ENCODE measurements around the gene WDR12. TPM values are rescaled to one million over a fixed set of nuclear protein-coding genes. Genes with fewer than 3 reads are reported as not detected.
"Not testable (repeated sequence)": the region's sequence is repeated elsewhere in the genome, so short reads cannot be mapped to it uniquely, and the experiment has no call there.

The WDR12 gene
- total RNA-seq = 30.4 and 34.7 TPM in 2 replicates

DNA sequence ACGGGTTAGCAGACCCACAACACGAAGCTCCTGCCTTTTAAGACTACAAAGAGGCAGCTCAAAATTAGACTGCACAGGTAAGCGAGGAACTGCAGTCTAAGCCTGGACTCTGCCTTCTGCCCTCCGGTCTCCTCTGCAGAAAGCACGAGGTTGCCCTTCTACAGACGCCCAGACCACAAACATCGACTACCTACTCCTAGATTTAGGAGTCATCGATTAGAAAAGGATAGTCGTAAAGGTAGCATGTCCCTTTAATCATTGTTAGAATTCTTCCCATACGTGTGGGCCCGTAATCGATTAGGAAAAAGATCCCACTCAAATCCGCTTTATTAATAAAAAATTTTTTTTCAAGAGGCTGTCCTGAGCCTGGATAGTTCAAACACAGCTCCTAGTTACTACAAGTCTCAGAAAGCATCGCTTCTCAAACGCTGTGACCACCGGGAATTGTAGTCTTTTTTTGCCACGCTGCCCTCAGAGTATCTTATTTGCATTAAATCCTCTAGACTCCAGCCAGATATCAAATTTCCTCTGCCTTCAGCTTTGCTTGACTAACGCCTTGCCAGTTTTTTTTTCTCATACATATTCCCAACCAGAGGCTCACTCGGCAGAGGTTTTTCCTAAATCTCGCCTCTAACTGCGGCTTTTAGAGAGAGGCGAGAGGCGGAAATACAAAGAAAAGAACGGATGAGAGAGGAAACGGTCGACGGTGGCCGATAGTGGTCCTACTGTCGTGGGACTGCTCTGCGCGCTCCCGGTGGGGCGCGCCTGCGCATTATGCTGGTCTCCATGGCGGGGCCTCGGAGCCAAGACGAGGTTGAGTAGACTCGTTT lies at the start of gene WDR12, which contains the start of gene CARF:
WDR12 (minus strand) TSS at position 162 of the 830 bp plus-strand sequence. CDS start 197 bp downstream, outside the sequence.
CARF (plus strand) TSS at position 764 of the 830 bp plus-strand sequence. CDS start 29,628 bp downstream, outside the sequence.
- DNase-seq = peak; percentile 96

DNA sequence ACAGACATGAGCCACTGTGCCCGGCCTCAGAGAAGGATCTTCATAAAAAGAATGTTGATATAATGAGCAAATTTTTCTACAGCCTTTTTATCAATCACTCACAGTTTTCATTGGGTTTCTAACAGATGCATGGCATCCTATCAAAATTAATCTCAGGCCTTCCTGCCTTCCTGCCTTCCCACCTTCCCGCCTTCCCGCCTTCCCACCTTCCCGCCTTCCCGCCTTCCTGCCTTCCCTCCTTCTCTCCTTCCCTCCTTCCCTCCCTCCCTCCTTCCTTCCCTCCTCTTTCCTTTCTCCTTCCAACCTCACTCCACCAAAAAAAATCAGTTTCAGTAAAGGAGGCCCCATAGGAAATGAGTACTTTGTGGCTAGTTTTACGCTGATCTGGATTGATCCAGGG lies 49.1 kb upstream of the WDR12 start:
- DNase-seq = no peak

DNA sequence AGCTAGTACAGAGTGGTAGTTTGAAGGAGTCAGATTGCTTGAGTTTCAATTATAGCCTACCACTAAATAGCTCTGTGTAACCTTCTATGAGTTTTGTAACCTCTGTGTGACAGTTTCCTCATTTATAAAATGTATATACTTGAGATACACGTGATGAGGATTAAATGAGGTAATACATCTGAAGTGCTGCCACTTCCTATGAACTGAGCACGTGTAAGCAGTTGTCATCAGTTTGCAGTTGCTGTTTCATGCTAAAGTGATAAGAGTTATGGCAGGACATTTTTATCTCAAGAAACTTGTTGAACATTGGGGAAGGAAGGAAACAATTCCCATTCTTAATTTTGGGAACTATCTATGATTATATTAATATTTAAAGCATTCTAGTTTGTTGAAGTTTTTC lies 39.1 kb upstream of the WDR12 start:
- DNase-seq = peak; percentile 3

DNA sequence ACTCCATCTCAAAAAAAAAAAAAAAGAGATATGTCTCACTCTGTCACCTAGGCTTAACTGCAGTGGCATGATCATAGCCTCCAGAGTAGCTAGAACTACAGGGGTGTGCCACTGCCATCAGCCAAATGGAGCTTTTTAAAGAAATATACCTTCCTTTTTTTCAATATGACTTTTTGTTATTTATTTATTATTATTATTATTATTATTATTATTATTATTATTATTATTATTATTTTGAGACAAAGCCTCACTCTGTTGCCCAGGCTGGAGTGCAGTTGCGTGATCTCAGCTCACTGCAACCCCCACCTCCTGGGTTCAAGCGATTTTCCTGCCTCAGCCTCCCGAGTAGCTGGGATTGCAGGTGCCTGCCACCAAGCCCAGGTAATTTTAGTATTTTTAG lies 37.9 kb upstream of the WDR12 start:
- DNase-seq = not testable (repeated sequence)

DNA sequence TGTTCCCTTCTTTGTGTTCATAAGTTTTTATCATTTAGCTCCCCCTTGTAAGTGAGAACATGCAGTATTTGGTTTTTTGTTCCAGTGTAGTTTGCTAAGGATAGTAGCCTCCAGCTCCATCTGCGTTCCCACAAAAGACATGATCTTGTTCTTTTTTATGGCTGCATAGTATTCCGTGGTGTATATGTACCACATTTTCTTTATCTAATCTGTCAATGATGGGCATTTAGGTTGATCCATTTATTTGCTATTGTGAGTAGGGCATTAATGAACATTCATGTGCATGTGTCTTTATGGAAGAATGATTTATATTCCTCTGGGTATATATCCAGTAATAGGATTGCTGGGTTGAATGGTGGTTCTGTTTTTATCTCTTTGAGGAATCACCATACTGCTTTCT lies 34.0 kb upstream of the WDR12 start:
- no peak for DNase-seq

DNA sequence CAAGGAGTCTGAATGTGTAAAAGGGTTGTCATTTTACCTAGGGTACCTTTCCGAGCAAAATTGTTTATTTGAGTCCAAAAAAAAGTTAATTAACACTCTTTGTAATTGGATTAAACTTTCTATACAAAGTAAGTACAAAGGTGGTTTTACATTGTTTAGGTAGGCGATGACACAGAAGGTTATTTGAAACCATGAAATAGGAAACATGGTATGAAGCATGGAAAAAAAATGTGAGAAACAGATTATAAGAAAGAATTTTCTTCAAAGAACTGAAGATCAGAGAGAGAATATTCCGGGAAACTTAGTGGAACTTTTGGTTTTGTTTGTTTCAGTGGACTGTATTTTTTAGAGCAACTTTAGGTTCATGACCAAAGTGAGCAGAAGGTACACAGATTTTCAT lies 33.3 kb upstream of the WDR12 start:
- no peak for DNase-seq

DNA sequence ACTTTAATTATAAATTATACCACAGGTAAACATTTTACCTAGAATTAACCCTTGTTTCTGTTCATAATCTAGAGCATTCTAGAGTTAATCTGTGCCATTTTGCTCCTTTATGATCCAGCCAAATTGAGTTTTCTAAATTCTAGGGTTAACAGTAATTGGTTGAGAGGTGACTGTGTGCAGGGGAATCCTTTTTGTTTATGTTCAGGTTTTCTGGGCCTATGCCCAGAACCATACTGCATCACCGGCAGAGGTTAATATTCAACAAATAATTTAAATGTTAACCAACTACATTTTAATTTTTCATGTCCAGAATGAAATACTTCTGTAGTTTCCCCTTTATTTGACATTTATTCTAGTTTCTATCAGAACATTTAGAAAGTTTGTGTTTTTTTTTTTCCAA lies 32.9 kb upstream of the WDR12 start:
- no peak for DNase-seq

DNA sequence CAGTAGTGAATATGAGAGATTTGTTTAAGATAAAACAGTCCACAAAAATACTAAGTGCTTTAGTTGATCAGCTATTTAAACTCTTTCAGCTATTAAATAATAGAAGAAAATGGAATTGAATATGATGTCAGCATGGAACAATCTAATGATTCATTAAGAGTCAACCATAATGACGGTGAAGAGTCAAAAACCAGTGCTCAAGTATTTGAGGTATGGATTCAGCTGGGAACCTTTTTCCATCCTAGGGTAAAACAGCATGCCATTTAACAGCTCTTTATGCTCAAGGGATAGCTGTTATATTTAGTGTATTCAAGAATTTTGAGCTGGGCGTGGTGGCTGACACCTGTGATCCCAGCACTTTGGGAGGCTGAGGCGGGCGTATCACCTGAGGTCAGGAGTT lies 30.3 kb upstream of the WDR12 start:
- DNase-seq = no peak

DNA sequence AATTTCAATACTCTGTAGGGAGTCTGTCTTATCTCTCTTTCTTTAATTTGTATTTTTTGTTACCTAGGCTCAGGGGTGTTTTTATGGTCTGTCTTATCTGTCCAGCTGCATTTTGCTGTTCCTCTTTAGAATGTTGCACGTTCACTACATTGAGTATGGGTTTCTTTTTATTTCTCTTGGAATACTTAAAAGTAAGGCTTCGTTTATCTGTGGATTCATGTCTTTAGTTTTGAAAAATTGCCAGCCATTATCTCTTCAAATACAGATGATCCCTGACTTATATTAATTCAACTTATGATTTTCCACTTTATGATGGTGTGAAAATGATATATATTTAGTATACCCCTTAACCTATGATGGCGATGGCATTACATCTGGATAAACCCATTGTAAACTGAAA lies 27.5 kb upstream of the WDR12 start:
- no peak for DNase-seq

DNA sequence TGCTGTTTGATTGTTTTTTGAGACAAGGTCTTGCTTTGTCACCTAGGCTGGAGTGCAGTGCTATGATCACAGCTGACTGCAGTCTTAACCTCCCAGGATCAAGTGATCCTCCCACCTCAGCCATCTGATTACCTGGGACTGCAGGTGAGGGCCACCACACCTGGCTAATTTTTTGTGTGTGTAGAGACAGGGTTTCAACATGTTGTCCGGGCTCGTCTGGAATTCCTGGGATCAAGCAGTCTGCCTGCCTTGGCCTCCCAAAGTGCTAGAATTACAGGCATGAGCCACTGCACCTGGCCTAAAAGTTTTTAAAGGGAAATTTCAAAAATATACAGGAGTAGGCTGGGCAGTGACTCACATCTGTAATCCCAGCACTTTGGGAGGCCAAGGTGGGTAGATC lies 23.0 kb upstream of the WDR12 start:
- no peak for DNase-seq

DNA sequence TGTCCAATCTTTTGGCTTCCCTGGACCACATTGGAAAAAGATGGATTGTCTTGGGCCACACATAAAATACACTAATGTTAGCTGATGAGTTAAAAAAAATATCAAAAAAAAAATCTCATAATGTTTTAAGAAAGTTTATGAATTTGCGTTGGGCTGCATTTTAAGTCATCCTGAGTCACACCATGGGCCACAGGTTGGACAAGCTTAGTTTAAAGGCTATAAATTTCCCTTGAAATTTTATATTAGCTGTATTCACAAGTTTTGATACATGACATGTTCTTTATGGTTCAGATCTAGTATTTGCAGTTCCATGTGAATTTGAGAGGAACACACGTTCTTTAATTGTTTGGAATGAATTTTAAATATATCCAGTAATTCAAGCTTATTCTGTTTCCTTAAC lies 22.5 kb upstream of the WDR12 start:
- no peak for DNase-seq

DNA sequence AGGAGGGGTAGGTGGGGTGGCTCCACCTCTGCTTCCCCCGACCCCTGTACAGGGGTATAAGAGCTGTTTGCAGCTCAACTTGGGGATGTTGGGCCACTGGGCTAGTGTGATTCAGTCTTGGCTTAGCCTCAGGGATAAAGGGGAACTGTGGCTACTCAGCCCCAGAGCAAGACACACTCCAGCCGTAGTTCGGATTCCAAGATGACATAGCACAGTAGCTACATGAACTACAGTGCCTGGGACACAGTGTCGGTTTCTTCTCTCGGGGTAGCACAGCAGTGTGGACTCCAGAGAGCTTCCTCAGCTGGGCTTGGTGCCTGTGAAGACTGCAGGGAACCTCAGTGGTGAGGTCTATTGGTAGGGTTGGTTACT lies 21.7 kb upstream of the WDR12 start:
- DNase-seq = no peak

DNA sequence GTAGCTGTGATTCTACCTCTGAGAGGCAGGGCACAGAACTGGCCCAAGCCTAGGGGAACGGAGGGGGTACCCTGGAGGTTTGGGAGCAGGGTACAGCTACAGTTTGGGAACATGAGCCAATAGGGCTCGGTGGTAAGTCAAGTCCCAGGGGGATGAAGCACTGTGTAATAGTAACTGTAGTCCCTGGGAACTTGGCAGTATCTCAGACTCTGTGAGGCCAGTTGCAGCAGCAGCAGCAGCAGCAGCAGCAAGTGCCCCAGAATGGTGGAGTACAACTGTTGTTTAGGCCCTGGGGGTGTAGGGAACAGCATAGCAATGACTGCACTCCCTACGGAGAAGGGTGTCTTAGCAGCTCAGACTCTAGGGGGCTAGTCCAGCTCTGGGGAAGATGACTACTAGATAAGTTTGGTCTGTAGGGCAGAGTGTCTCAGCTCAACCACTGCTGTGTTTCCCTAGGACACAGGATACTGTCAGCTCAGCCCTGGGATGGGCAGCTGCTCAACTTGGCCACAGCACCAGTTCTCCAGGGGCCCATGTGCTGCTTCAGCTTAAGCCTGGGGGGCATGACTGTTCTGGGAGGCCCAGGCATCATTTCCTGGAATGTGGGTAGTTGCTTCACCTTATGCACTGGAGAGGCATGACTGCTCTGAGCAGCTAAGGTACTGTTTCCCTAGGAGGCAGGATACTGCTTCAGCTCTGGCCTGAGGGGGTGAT lies 21.1 kb upstream of the WDR12 start:
- DNase-seq = no peak

DNA sequence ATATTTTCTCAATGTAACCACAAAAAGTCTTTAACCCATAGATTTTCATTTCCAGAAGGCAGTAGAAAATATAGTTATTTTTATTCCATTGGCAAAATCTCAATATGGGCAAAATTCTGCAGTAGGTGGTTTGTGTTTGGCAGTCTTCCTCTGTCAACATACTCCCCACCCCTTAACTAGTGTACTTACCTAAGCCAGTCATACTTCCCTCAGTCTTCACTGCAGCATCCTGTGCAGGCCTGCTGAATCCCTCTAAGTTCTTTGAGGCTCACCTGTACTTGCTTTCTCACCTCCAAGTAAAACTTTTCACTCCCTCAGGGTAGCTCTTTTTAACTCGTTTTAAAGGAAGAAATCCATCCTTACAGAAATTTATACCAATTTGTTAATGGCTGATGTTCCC lies 7.4 kb upstream of the WDR12 start:
- DNase-seq = no peak

DNA sequence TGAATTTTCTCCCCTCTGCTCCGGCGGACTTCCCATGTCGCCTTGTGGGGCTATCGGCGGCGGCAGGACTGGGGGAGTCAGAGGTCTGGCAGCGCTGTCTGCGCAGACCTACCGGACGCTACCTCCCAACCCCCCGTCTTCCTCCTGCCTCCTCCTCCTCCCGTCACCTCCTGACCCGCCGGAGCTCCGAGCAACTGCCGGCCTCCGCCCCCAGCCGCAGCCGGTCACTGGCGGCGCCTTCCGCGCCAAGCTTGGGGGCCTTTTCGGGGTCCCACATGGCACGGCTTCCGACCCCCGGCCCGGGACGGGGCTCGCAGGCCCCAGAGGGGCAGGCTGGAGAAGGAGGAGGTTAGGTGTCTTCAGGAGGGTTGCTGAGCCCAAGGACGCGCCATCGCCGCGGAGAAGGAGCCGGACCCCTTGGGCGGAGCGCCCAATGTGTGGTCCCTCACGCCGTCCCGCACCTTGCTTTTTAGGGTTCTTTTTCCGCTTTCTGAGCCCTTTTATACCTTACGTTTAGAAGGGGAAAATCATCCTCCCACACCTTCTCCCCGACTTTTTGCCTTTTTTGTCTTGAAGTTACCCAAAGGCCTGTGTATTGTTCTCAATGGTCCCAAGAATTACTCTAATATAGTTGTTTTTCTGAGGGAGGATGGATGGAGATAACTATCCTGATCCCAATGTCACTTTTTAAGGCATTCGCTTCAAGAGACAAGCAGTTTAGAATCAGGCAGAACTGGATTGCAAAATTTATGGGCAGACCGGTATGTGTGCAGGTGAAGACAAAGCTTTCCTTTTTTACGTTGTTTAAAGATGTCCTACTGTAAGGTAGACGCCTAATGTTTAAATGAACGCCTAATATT lies 1.1 kb upstream of the WDR12 start:
- DNase-seq = not testable (repeated sequence)

DNA sequence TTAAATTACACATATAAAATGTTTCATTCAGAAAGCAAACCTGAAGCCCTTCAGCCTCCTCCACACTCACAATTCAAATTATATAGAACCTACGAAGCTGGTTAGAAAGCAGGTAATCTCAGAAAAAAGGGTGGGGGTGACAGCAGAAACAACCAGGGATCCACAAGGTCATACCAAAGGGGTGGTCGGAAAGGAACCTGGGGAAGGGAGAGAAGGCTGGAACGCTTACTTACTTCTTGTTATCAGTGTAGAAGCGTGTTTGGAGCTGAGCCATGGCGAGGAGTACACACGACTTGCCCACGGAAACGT lies 316 bp downstream of the WDR12 start:
- DNase-seq = no peak

DNA sequence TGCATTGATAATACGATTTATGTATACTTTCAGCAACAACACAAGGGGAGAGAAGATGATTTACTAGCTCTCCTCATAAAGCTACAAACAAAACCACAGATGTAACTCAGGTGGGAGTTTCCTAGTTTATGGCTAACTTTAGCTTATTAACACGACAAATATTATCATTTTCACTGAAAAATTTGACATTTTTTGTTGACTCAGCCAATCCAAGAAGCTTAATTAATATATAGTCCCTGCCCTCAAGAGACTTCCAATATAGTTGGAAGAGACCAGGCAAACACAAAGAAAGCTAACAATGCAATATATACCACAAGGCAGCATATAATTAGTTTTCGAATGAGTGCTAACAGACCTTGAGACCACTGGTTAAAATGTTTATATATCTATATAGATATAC lies 775 bp downstream of the WDR12 start:
- no peak for DNase-seq

DNA sequence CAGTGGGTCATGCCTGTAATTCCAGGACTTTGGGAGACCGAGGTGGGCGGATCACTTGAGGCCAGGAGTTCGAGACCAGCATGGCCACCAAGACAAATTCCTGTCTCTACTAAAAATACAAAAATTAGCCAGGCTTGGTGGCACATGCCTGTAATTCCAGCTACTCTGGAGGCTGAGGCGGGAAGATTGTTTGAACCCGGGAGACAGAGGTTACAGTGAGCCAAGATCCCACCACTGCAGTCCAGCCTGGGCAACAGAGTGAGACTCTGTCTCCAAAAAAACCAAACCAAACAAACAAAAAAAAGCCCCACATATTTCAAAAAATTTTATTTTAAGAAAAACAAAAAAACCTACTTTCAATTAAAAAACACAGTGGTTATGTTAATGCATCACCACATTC lies 1.2 kb downstream of the WDR12 start:
- not testable (repeated sequence) for DNase-seq

DNA sequence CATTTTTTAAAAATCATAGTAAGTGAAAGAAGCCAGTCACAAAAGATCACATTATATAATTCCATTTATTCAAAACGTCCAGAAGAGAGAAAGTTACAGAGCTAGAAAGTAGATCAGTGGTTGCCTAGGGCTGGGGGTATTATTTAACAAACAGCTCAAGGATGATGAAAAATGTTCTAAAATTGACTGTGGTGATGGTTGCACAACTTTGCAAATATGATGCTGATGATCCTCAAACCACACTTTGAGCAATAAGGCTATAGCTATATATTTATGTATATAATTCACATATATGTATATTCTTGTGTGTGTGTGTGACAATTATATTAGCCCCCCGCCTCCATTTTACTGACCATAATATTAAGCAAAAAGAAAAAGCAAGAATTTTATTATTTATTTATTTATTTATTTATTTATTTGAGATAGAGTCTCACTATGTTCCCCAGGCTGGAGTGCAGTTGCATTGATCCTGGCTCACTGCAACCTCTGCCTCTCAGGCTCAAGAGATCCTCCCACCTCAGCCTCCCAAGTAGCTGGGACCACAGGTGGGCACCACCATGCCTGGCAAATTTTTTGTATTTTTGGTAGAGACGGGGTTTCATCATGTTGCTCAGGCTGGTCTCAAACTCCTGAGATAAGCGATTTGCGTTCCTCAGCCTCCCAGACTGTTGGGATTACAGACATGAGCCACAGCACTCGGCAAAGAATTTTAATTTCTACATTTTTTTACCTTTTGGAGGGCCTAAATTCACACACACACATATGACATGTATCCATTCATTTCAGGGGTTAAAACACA lies 1.9 kb downstream of the WDR12 start:
- no peak for DNase-seq

DNA sequence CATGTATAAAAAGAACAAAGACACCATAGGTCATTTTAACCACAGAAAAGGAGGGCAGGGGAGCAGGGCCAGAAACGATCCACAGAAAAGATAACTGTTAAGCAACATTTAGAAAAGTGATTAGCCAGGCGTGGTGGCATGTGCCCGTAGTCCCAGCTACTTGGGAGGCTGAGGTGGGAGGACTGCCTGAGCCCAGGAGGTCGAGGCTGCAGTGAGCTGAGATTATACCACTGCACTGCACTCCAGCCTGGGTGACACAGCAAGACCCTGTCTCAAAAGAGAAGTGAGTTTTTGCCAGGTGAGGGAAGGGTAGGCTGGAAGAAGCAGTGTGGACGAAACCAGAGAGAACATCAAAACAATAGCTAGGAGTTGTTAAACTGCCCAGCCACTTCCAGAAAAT lies 3.3 kb downstream of the WDR12 start:
- DNase-seq = no peak

DNA sequence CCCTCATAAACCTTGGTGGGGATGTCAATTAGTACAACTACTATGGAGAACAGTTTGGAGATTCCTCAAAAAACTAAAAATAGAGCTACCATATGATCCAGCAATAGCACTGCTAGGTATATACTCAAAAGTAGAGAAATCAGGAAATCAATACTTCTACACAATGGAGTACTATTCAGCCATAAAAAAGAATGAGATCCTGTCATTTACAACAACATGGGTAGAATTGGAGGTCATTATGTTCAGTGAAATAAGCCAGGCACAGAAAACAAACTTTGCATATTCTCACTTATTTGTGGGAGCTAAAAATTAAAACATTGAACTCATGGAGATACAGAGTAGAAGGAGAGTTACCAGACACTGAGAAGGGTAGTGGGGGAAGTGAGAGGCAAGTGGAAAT lies 6.0 kb downstream of the WDR12 start:
- DNase-seq = not testable (repeated sequence)

DNA sequence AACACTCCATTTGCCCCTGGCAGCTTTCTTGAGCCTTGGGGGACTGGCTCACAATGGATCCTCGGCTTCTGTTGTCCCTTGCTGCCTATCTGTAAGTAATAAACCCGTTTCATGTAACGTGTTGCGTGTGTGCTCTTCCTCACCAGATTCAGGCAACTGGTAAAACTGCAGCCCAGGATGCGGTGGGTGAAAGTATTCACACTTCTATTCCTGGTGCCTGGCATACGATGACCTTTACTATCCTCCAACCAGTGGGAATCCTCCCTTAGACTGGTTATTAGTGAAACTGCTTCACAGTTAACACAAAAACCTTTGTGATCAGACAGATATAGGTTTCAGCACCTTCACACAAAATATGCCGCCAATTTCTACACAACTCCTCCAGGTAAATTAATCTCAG lies 26.3 kb downstream of the WDR12 start:
- DNase-seq = no peak
